WTC11 (cell line): Measurements from ENCODE around the gene GFM2. TPM values are rescaled to one million over a fixed set of nuclear protein-coding genes. Genes with fewer than 3 reads are reported as not detected.

Experiments used
- ATAC-seq: fragments of 200-7000 bp; cut with Tn5 transposase; 2 replicates; pipeline ENCODE4 v1.10.0; 2021; ENCODE audit warnings: mild to moderate bottlenecking, moderate library complexity
- CTCF ChIA-PET: fragments of 300-600 bp; sonication (Branson Sonifier 250); formaldehyde crosslinking; loops from one replicate; lab custom pipeline; 2021; ENCODE audit warnings: antibody characterized with exemption; lab: Charles Lee
- POLR2A ChIA-PET: fragments of 350-600 bp; sonication (Branson Sonifier 250); formaldehyde crosslinking; loops from one replicate; lab custom pipeline; 2021; ENCODE audit warnings: antibody characterized with exemption; lab: Charles Lee
- DNase-seq: peaks from one replicate; pipeline ENCODE4 v3.0.0; 2021; ENCODE audit warnings: low spot score
- H3K27ac Mint-ChIP-seq: 2 replicates; pipeline ENCODE4 v1.8.0; 2021; ENCODE audit warnings: mixed read lengths
- H3K27me3 Mint-ChIP-seq: 2 replicates; pipeline ENCODE4 v1.8.0; 2021; ENCODE audit warnings: low read depth, mild to moderate bottlenecking, moderate library complexity, mixed read lengths
- H3K36me3 Mint-ChIP-seq: 2 replicates; pipeline ENCODE4 v1.8.0; 2021; ENCODE audit warnings: mixed read lengths
- H3K4me1 Mint-ChIP-seq: 2 replicates; pipeline ENCODE4 v1.8.0; 2022; ENCODE audit warnings: mixed read lengths
- H3K4me3 Mint-ChIP-seq: 2 replicates; pipeline ENCODE4 v1.8.0; 2021; ENCODE audit warnings: mild to moderate bottlenecking, moderate library complexity, mixed read lengths
- H3K9me3 Mint-ChIP-seq: 2 replicates; pipeline ENCODE4 v1.8.0; 2021; ENCODE audit warnings: mixed read lengths
- AFF4 ChIP-seq: sonication (generic); formaldehyde crosslinking; IDR thresholded peaks from 2 replicates; pipeline ENCODE4 v1.8.1; 2023; ENCODE audit warnings: mild to moderate bottlenecking, missing genetic modification reagents, borderline replicate concordance
- CREM ChIP-seq: sonication (generic); formaldehyde crosslinking; IDR thresholded peaks from 2 replicates; pipeline ENCODE4 v1.8.1; 2022; ENCODE audit warnings: mild to moderate bottlenecking, missing genetic modification reagents, moderate library complexity
- E2F5 ChIP-seq: sonication (generic); formaldehyde crosslinking; IDR thresholded peaks from 2 replicates; pipeline ENCODE4 v1.8.1; 2022; ENCODE audit warnings: mild to moderate bottlenecking, moderate library complexity, missing genetic modification reagents
- EMX1 ChIP-seq: fragments of 250-450 bp; sonication (Bioruptor Pico); IDR thresholded peaks from 2 replicates; pipeline ENCODE4 v1.8.0; 2021; ENCODE audit warnings: mild to moderate bottlenecking
- IRF2 ChIP-seq: sonication (generic); formaldehyde crosslinking; IDR thresholded peaks from 2 replicates; pipeline ENCODE4 v1.8.0; 2022; ENCODE audit warnings: low read depth, missing genetic modification reagents, borderline replicate concordance
- KAT7 ChIP-seq: sonication (generic); formaldehyde crosslinking; IDR thresholded peaks from 2 replicates; pipeline ENCODE4 v1.8.1; 2023; ENCODE audit warnings: missing genetic modification reagents, mild to moderate bottlenecking, borderline replicate concordance
- NR1H2 ChIP-seq: sonication (generic); formaldehyde crosslinking; IDR thresholded peaks from 2 replicates; pipeline ENCODE4 v1.9.0; 2021; ENCODE audit warnings: mild to moderate bottlenecking, moderate library complexity, missing genetic modification reagents
- PRRX2 ChIP-seq: fragments of 250-450 bp; sonication (Bioruptor Pico); IDR thresholded peaks from 2 replicates; pipeline ENCODE4 v1.8.0; 2021; ENCODE audit warnings: mild to moderate bottlenecking
- STAT6 ChIP-seq: sonication (generic); formaldehyde crosslinking; conservative IDR thresholded peaks from 2 replicates; pipeline ENCODE4 v1.8.1; 2023; ENCODE audit warnings: mild to moderate bottlenecking, low read depth, missing genetic modification reagents, moderate library complexity
- TP53 ChIP-seq: sonication (generic); formaldehyde crosslinking; IDR thresholded peaks from 2 replicates; pipeline ENCODE4 v1.8.1; 2023; ENCODE audit warnings: mild to moderate bottlenecking, missing genetic modification reagents
- ZNF121 ChIP-seq: sonication (generic); formaldehyde crosslinking; IDR thresholded peaks from 2 replicates; pipeline ENCODE4 v1.8.0; 2023; ENCODE audit warnings: missing genetic modification reagents
- ZNF219 ChIP-seq: sonication (generic); formaldehyde crosslinking; IDR thresholded peaks from 2 replicates; pipeline ENCODE4 v1.8.0; 2023; ENCODE audit warnings: missing genetic modification reagents, mild to moderate bottlenecking, borderline replicate concordance
- ZNF317 ChIP-seq: sonication (generic); formaldehyde crosslinking; IDR thresholded peaks from 2 replicates; pipeline ENCODE4 v1.8.1; 2023; ENCODE audit warnings: low read depth, mild to moderate bottlenecking, moderate library complexity, missing genetic modification reagents, borderline replicate concordance
- ZNF416 ChIP-seq: fragments of 250-450 bp; sonication (Bioruptor Pico); IDR thresholded peaks from 2 replicates; pipeline ENCODE4 v1.9.0; 2021; ENCODE audit warnings: mild to moderate bottlenecking, inconsistent platforms
- ZNF423 ChIP-seq: fragments of 250-450 bp; sonication (Bioruptor Pico); IDR thresholded peaks from 2 replicates; pipeline ENCODE4 v2.1.2; 2022; ENCODE audit warnings: mild to moderate bottlenecking, moderate library complexity
- total RNA-seq: library from RNA; stranded (reverse); gene quantifications from 3 replicates; pipeline ENCODE4 v1.2.3, GENCODE V29; 2021
- TF ChIP-seq, protein P1 (sequence below): fragments of 250-450 bp; sonication (Bioruptor Pico); IDR thresholded peaks from 2 replicates; pipeline ENCODE4 v1.9.0; 2021; ENCODE audit warnings: mild to moderate bottlenecking, borderline replicate concordance
- TF ChIP-seq, protein P2 (sequence below): sonication (generic); formaldehyde crosslinking; IDR thresholded peaks from 2 replicates; pipeline ENCODE4 v1.8.1; 2022; ENCODE audit warnings: missing genetic modification reagents, borderline replicate concordance
- TF ChIP-seq, protein P3 (sequence below): sonication (generic); formaldehyde crosslinking; IDR thresholded peaks from 2 replicates; pipeline ENCODE4 v1.8.0; 2022; ENCODE audit warnings: mild to moderate bottlenecking, missing genetic modification reagents
- TF ChIP-seq, protein P4 (sequence below): sonication (generic); formaldehyde crosslinking; IDR thresholded peaks from 2 replicates; pipeline ENCODE4 v1.8.0; 2022; ENCODE audit warnings: mild to moderate bottlenecking, missing genetic modification reagents
- TF ChIP-seq, protein P5 (sequence below): sonication (generic); formaldehyde crosslinking; IDR thresholded peaks from 2 replicates; pipeline ENCODE4 v1.8.1; 2022; ENCODE audit warnings: mild to moderate bottlenecking, missing genetic modification reagents, moderate library complexity, borderline replicate concordance

Gene GFM2
- total RNA-seq, 1 experiment from 2014 or later = 31.6 TPM

DNA sequence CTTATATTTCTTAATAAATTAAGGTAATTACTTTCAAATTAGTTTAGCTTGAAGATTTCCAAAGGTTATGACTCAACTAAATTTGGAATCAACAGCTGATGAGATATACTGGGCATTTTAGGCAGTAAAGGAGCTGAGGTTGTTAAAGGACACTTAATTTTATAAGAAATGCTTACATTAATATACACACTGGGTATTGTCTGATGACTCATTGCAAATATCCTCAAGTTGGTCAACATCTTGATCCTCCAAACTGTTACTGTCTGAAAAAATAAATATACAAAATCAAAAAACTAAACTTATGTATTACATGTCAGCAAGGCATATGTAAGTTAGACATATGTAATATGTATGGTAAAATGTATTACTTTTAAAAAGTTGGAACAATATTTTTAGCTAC, 3.4 kb downstream of the GFM2 start (continued):
- TF ChIP-seq, protein P1, sequence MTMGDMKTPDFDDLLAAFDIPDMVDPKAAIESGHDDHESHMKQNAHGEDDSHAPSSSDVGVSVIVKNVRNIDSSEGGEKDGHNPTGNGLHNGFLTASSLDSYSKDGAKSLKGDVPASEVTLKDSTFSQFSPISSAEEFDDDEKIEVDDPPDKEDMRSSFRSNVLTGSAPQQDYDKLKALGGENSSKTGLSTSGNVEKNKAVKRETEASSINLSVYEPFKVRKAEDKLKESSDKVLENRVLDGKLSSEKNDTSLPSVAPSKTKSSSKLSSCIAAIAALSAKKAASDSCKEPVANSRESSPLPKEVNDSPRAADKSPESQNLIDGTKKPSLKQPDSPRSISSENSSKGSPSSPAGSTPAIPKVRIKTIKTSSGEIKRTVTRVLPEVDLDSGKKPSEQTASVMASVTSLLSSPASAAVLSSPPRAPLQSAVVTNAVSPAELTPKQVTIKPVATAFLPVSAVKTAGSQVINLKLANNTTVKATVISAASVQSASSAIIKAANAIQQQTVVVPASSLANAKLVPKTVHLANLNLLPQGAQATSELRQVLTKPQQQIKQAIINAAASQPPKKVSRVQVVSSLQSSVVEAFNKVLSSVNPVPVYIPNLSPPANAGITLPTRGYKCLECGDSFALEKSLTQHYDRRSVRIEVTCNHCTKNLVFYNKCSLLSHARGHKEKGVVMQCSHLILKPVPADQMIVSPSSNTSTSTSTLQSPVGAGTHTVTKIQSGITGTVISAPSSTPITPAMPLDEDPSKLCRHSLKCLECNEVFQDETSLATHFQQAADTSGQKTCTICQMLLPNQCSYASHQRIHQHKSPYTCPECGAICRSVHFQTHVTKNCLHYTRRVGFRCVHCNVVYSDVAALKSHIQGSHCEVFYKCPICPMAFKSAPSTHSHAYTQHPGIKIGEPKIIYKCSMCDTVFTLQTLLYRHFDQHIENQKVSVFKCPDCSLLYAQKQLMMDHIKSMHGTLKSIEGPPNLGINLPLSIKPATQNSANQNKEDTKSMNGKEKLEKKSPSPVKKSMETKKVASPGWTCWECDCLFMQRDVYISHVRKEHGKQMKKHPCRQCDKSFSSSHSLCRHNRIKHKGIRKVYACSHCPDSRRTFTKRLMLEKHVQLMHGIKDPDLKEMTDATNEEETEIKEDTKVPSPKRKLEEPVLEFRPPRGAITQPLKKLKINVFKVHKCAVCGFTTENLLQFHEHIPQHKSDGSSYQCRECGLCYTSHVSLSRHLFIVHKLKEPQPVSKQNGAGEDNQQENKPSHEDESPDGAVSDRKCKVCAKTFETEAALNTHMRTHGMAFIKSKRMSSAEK (CRISPR knock-in tag) = no peak
- no peak for TF ChIP-seq STAT6 (CRISPR knock-in tag)

DNA sequence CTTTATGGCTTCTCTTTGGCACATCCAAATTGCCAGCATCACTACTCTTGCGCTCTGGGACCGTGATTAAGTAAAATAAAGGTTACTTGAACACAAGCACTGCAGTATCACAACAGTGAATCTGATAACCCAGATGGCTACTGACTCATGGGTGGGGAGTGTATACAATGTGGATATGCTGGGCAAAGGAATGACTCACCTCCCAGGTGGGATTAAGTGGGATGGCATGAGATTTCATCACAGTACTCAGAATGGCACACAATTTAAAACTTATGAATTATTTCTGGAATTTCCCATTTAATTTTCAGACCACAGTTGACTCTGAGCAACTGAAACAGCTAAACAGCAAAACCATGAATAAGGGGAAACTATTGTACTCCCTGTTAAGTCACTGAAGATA, 4.3 kb downstream of the GFM2 start:
- H3K4me1 Mint-ChIP-seq = peaks cover 10% of the 10 kb centered on the region
- POLR2A ChIA-PET = no interaction called here
- CTCF ChIA-PET = interaction anchor here (0.6 kb wide), 1 partner anchor 162 kb away, joined by 3 read pairs; no protein-coding TSS in a partner anchor
- H3K9me3 Mint-ChIP-seq = no peaks in the 10 kb centered on the region
- no peak for ATAC-seq
- H3K36me3 Mint-ChIP-seq = peaks cover 16% of the 10 kb centered on the region
- TF ChIP-seq AFF4 (CRISPR knock-in tag) (no peak), TP53 (CRISPR knock-in tag) (no peak), E2F5 (CRISPR knock-in tag) (no peak), ZNF317 (no peak), ZNF121 (CRISPR knock-in tag) (no peak), ZNF219 (CRISPR knock-in tag) (no peak), NR1H2 (CRISPR knock-in tag) (no peak), ZNF416 (CRISPR knock-in tag) (no peak), ZNF423 (CRISPR knock-in tag) (no peak), IRF2 (no peak), PRRX2 (no peak), EMX1 (no peak), CREM (CRISPR knock-in tag) (no peak), KAT7 (CRISPR knock-in tag) (no peak)
- TF ChIP-seq, protein P2, sequence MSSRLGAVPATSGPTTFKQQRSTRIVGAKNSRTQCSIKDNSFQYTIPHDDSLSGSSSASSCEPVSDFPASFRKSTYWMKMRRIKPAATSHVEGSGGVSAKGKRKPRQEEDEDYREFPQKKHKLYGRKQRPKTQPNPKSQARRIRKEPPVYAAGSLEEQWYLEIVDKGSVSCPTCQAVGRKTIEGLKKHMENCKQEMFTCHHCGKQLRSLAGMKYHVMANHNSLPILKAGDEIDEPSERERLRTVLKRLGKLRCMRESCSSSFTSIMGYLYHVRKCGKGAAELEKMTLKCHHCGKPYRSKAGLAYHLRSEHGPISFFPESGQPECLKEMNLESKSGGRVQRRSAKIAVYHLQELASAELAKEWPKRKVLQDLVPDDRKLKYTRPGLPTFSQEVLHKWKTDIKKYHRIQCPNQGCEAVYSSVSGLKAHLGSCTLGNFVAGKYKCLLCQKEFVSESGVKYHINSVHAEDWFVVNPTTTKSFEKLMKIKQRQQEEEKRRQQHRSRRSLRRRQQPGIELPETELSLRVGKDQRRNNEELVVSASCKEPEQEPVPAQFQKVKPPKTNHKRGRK (CRISPR knock-in tag) = no peak
- TF ChIP-seq, protein P3, sequence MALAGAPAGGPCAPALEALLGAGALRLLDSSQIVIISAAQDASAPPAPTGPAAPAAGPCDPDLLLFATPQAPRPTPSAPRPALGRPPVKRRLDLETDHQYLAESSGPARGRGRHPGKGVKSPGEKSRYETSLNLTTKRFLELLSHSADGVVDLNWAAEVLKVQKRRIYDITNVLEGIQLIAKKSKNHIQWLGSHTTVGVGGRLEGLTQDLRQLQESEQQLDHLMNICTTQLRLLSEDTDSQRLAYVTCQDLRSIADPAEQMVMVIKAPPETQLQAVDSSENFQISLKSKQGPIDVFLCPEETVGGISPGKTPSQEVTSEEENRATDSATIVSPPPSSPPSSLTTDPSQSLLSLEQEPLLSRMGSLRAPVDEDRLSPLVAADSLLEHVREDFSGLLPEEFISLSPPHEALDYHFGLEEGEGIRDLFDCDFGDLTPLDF (CRISPR knock-in tag) = no peak
- TF ChIP-seq, protein P4, sequence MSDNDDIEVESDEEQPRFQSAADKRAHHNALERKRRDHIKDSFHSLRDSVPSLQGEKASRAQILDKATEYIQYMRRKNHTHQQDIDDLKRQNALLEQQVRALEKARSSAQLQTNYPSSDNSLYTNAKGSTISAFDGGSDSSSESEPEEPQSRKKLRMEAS (CRISPR knock-in tag) = no peak
- TF ChIP-seq, protein P5, sequence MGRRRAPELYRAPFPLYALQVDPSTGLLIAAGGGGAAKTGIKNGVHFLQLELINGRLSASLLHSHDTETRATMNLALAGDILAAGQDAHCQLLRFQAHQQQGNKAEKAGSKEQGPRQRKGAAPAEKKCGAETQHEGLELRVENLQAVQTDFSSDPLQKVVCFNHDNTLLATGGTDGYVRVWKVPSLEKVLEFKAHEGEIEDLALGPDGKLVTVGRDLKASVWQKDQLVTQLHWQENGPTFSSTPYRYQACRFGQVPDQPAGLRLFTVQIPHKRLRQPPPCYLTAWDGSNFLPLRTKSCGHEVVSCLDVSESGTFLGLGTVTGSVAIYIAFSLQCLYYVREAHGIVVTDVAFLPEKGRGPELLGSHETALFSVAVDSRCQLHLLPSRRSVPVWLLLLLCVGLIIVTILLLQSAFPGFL (CRISPR knock-in tag) = no peak
- TF ChIP-seq, all 79 proteins: peak for 0
- no peak for DNase-seq
- no peak overlapping the region for H3K27ac Mint-ChIP-seq
- no peak overlapping the region for H3K4me3 Mint-ChIP-seq
- H3K27me3 Mint-ChIP-seq = no peaks in the 10 kb centered on the region
